DND-41 (cell line): ENCODE measurements around the gene ZC3H11A.

ENCODE experiments used
- CTCF ChIP-seq: IDR thresholded peaks from 2 replicates; pipeline ENCODE4 v1.5.1; 2012; ENCODE audit warnings: borderline replicate concordance, low read length, moderate library complexity, mild to moderate bottlenecking; ENCODE audit not compliant: poor library complexity, severe bottlenecking; ENCODE audit errors: extremely low read depth
- EZH2 ChIP-seq: IDR thresholded peaks from 3 replicates; pipeline ENCODE4 v1.6.1; 2012; ENCODE audit warnings: borderline replicate concordance, low read depth, mild to moderate bottlenecking, moderate library complexity, low read length, inconsistent platforms; ENCODE audit not compliant: severe bottlenecking

- TF ChIP-seq CTCF, result no peak
- no peak for TF ChIP-seq EZH2
Measured at GRCh38 chr1:203778146-203778545, 17.3 kb upstream of the ZC3H11A start.
